HL-60 (cell line): ENCODE results near the gene CHRDL1.

Source experiments
- DNase-seq, 2 experiments: peaks; one replicate each; pipeline ENCODE4 v3.0.0-alpha.2; 2010 to 2020; ENCODE audit warnings: low read depth in 1 of 2, low spot score in 1 of 2
- H3K27ac ChIP-seq: fragments of 250-450 bp; sonication (Bioruptor Pico); replicated peaks from 2 replicates; pipeline ENCODE4 v1.5.1; 2020; ENCODE audit warnings: mild to moderate bottlenecking, moderate library complexity
- H3K27me3 ChIP-seq: fragments of 250-450 bp; sonication (Bioruptor Pico); 2 replicates; pipeline ENCODE4 v1.5.1; 2021; ENCODE audit warnings: mild to moderate bottlenecking, moderate library complexity; ENCODE audit not compliant: insufficient read depth, poor library complexity, severe bottlenecking
- H3K4me3 ChIP-seq: replicated peaks from 2 replicates; pipeline ENCODE4 v1.5.1; 2011; ENCODE audit warnings: mild to moderate bottlenecking, control low read depth, low read length; ENCODE audit not compliant: insufficient read depth
- CTCF ChIP-seq: IDR thresholded peaks from one replicate; pipeline ENCODE4 v1.5.1; 2011; ENCODE audit warnings: low read length, control low read depth, inconsistent platforms; ENCODE audit not compliant: insufficient read depth
- GABPA ChIP-seq: IDR thresholded peaks from 2 replicates; pipeline ENCODE4 v1.6.1; 2012; ENCODE audit warnings: low read depth
- POLR2AphosphoS5 ChIP-seq: IDR thresholded peaks from 2 replicates; pipeline ENCODE4 v1.6.1; 2012; ENCODE audit warnings: low read depth
- REST ChIP-seq: IDR thresholded peaks from 2 replicates; pipeline ENCODE4 v1.6.1; 2012; ENCODE audit warnings: low read depth; ENCODE audit not compliant: insufficient replicate concordance
- SPI1 ChIP-seq: IDR thresholded peaks from 2 replicates; pipeline ENCODE4 v1.6.1; 2012; ENCODE audit warnings: low read depth, mild to moderate bottlenecking, borderline replicate concordance

Gene CHRDL1

GRCh38 chrX:110691446-110691845 is 104.2 kb downstream of the CHRDL1 start:
- H3K27me3 ChIP-seq = no peaks in the 10 kb centered on the region
- TF ChIP-seq REST (no peak), CTCF (no peak), GABPA (no peak), SPI1 (no peak), POLR2AphosphoS5 (no peak)

GRCh38 chrX:110684653-110685052 is 111.0 kb downstream of the CHRDL1 start:
- Histone ChIP-seq H3K4me3 (no peak overlapping the region), H3K27ac (no peak overlapping the region), H3K27me3 (no peaks in the 10 kb centered on the region)
- no peak for TF ChIP-seq SPI1
- TF ChIP-seq POLR2AphosphoS5 = no peak
- no peak for TF ChIP-seq REST
- TF ChIP-seq GABPA = no peak
- DNase-seq = no peak

More at GRCh38 chrX:110691446-110691845, 104.2 kb downstream of the CHRDL1 start:
- no peak overlapping the region for H3K4me3 ChIP-seq
- no peak overlapping the region for H3K27ac ChIP-seq
- DNase-seq = no peak

- Histone ChIP-seq H3K27me3 (no peaks in the 10 kb centered on the region), H3K27ac (no peak overlapping the region), H3K4me3 (no peak overlapping the region)
- DNase-seq = no peak
- no peak for TF ChIP-seq SPI1
- no peak for TF ChIP-seq REST
- TF ChIP-seq POLR2AphosphoS5 = no peak
- TF ChIP-seq CTCF = no peak
- no peak for TF ChIP-seq GABPA
Observed at GRCh38 chrX:110683925-110684324, 111.7 kb downstream of the CHRDL1 start.

- no peak overlapping the region for H3K27ac ChIP-seq
- TF ChIP-seq POLR2AphosphoS5 (no peak), REST (no peak), CTCF (no peak), SPI1 (no peak)
- H3K27me3 ChIP-seq = no peaks in the 10 kb centered on the region
- H3K4me3 ChIP-seq = no peak overlapping the region
- DNase-seq = no peak
Observed at GRCh38 chrX:110678591-110678990, 117.0 kb downstream of the CHRDL1 start.
